Stimulated activated CD4-positive, alpha-beta T cell treated with anti-CD3 and anti-CD28 coated beads, Interleukin-1b, Interleukin-23, amount 100 ng/mL, for 4 hours (primary cell): ENCODE measurements around the gene SOS2.
A peak's percentile ranks its signal among the peaks of the same experiment; 100 is the strongest.
"Not testable (repeated sequence)": the region's sequence is repeated elsewhere in the genome, so short reads cannot be mapped to it uniquely, and the experiment has no call there.

Source experiments
- DNase-seq, 2 donors: peaks; one replicate each; pipeline ENCODE4 v3.0.0-alpha.2; 2020; ENCODE audit warnings: low read depth in 2 of 2

SOS2 gene

GRCh38 chr14:50085570-50086320 is 145.6 kb downstream of the SOS2 start:
- DNase-seq = no peak

DNA sequence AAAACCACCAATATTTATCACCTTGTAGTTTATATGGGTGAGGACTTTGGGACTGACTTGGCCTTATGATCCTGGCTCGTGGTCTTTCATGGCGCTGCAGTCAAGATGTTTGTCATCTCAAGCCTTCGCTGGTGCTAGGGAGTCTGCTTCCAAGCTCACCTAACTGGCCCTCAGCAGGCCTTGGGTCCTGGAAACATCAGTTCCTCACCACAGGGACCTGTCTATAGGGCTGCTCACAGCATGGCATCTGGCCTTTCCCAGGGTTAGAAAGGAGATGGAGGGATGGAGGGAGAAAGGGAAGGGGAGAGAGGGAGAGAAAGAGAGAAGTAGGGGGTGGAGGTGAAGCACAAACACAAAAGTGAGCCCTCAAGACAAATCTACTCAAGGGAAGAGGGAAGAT is 146.7 kb downstream of the SOS2 start:
- DNase-seq = no peak

DNA sequence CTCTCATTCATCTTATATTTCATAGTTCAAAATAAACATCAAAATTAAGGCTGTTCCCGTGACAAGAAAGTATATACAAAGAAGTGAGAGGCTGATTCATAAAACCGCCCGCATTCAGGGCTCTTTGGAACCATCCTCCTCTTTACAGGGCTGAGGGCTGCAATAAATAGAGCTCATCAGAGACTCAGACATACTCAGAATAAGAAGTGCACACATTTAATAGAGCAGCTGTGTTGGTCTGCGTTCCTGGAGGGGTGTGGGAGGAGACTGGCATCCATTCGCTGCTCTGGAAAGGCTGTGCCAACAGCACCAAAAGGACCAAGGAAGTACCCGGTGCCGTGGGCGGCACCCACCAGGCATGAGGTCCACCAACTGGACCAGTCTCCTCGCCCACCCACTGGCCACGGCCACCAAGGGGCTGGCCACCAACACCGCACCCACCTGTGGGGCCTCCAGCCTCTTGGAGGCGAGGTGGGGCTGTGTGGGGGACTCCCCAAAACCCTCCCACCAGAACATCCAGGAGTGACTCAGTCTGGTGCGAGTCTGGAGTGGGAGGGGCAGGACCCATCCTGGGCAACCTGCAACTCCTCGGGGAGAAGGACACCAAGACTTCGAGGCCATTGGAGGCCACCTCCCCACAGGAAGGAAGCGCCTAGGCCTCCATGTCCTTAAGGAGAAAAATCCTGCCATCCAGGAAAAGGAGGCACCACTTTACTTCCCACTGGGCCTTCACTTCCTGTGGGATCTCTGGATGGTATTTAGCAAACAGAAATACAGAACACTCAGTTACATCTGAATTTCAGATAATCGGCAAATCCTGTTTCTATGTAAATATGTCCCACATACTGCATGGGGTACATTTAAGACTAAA is 147.7 kb downstream of the SOS2 start:
- peak; percentile 36 to 41 for DNase-seq

DNA sequence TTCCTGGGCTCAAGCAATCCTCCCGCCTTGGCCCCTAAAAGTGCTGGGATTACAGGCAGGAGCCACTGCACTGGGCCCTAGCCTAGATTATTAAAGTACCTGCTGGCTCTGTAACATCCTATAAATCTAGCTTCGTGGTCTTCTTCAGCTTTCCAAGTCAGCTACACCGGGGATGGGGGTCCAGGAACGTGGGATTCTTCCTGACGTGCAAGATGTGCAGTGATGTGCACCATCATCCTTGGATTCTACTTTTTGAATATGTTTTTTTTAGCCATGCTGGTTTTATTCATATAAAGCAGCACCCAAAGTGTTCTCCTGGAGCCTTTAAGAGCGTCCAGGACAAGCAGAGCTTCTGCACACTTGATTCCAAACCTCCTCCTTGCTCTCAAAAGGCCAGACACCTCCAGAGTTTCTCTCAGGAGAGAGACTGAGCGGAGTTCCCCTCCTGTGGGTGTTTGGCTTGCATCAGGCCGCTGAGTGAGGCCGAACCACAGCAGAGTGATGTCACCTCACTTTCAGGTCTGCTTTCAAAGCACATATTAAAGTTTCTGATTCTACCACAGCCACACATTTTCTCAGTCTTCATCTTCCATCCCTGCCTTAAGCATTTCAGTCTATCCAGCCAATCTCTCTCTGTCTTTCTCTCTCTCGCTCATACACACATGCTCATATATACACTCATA is 148.5 kb downstream of the SOS2 start:
- peak; percentile 59 to 67 for DNase-seq

GRCh38 chr14:50082308-50082742 is 149.1 kb downstream of the SOS2 start:
- DNase-seq = no peak

GRCh38 chr14:50079103-50079502 is 152.3 kb downstream of the SOS2 start:
- not testable (repeated sequence) for DNase-seq

- DNase-seq = not testable (repeated sequence)
These were observed 157.7 kb downstream of the SOS2 start for GRCh38 chr14:50073663-50074062.

GRCh38 chr14:50072395-50072794 is 159.0 kb downstream of the SOS2 start:
- no peak for DNase-seq

GRCh38 chr14:50070840-50071548 is 160.4 kb downstream of the SOS2 start:
- no peak for DNase-seq

GRCh38 chr14:50070230-50070629 is 161.1 kb downstream of the SOS2 start:
- no peak for DNase-seq

GRCh38 chr14:50069325-50069724 is 162.1 kb downstream of the SOS2 start:
- DNase-seq = no peak

GRCh38 chr14:50068496-50068895 is 162.9 kb downstream of the SOS2 start:
- no peak for DNase-seq

GRCh38 chr14:50067723-50068495 is 163.5 kb downstream of the SOS2 start:
- no peak for DNase-seq
